K562 (cell line): Measurements from ENCODE around the gene MGAT5. TPM values are rescaled to one million over a fixed set of nuclear protein-coding genes. Genes with fewer than 3 reads are reported as not detected.

Experiments used
- ATAC-seq: fragments of 200-7000 bp; cut with Tn5 transposase; 3 replicates; pipeline ENCODE4 v1.9.1; 2020; ENCODE audit warnings: moderate library complexity
- BruUV-seq: library from RNA; stranded (reverse); fragments of 400-500 nt; replicated peaks from 2 replicates; lab custom pipeline; 2021; lab: Mats Ljungman, UMichigan
- CTCF ChIA-PET: fragments of 300-600 bp; formaldehyde crosslinking; extraction: SDS; loops from one replicate; lab custom pipeline; 2021; ENCODE audit warnings: low intra/inter-chr PET ratio; lab: Yijun Ruan, JAX
- POLR2A ChIA-PET: fragments of 300-600, 350-650 bp; sonication (Branson Sonifier 250); formaldehyde crosslinking; extraction: SDS; loops from one replicate; lab custom pipeline; 2021; ENCODE audit warnings: antibody characterized with exemption, inconsistent platforms; lab: Yijun Ruan, JAX
- DNase-seq, 4 experiments: peaks; one replicate each; pipeline versions ENCODE4 v3.0.0 to v3.0.0-alpha.2; 2011 to 2018; ENCODE audit warnings: low spot score in 3 of 4, mixed read lengths in 3 of 4; ENCODE audit errors: extremely low read depth in 1 of 4
- FAIRE-seq: peaks from 2 replicates; lab custom pipeline; 2011; peaks lifted over from hg19 to GRCh38; lab: Jason Lieb, UNC
- H2AFZ ChIP-seq: 2 replicates; pipeline ENCODE4 v1.6.0; 2011; ENCODE audit warnings: low read depth, low read length, control low read depth, inconsistent platforms
- H3K27ac ChIP-seq: fragments of 200-600 bp; 3 replicates; pipeline ENCODE4 v1.8.0; 2011; ENCODE audit warnings: low read depth, mild to moderate bottlenecking, control low read depth, inconsistent platforms, low read length, moderate library complexity, mixed read lengths; ENCODE audit errors: extremely low read depth
- H3K27me3 ChIP-seq, 2 experiments: fragments of 300-600 bp in 1 of 2; 2 replicates in 1 of 2; 3 replicates in 1 of 2; pipeline versions ENCODE4 v1.6.0 to v1.8.0; 2011; ENCODE audit warnings: inconsistent platforms in 2 of 2, low read length in 2 of 2, mild to moderate bottlenecking in 1 of 2, mixed read lengths in 1 of 2, moderate library complexity in 1 of 2; ENCODE audit not compliant: control insufficient read depth in 2 of 2, insufficient read depth in 2 of 2
- H3K36me3 ChIP-seq: fragments of 300-600 bp; 3 replicates; pipeline ENCODE4 v1.8.0; 2011; ENCODE audit warnings: mild to moderate bottlenecking, low read length, inconsistent platforms; ENCODE audit not compliant: control insufficient read depth, insufficient read depth
- H3K4me1 ChIP-seq, 2 experiments: fragments of 200-600 bp in 1 of 2; replicated peaks in 1 of 2; 2 replicates in 1 of 2; 3 replicates in 1 of 2; pipeline versions ENCODE4 v1.5.1 to v1.8.0; 2011; ENCODE audit warnings: inconsistent platforms in 2 of 2, low read length in 2 of 2, mild to moderate bottlenecking in 1 of 2, mixed read lengths in 1 of 2, moderate library complexity in 1 of 2; ENCODE audit not compliant: control insufficient read depth in 2 of 2, insufficient read depth in 2 of 2
- H3K4me2 ChIP-seq: 2 replicates; pipeline ENCODE4 v1.6.1; 2011; ENCODE audit warnings: low read length, control low read depth, inconsistent platforms, mixed read lengths; ENCODE audit not compliant: insufficient read depth
- H3K4me3 ChIP-seq: fragments of 200-600 bp; sonication (generic), shearing (Covaris generic); 2 replicates; pipeline ENCODE4 v1.5.1; 2016; ENCODE audit warnings: control low read depth, inconsistent platforms
- H3K79me2 ChIP-seq: fragments of 200-600 bp; 3 replicates; pipeline ENCODE4 v1.8.0; 2011; ENCODE audit warnings: low read length, inconsistent platforms; ENCODE audit not compliant: control insufficient read depth, insufficient read depth
- H3K9ac ChIP-seq, 2 experiments: 2 replicates each; pipeline versions ENCODE4 v1.6.0 to v1.6.1; 2011; ENCODE audit warnings: low read depth in 2 of 2, low read length in 2 of 2, control low read depth in 1 of 2, inconsistent platforms in 1 of 2, mild to moderate bottlenecking in 1 of 2, mixed read lengths in 1 of 2; ENCODE audit not compliant: insufficient read depth in 1 of 2
- H3K9me1 ChIP-seq: one replicate; pipeline ENCODE4 v1.6.0; 2011; ENCODE audit warnings: inconsistent platforms, mild to moderate bottlenecking, low read length, moderate library complexity; ENCODE audit not compliant: control insufficient read depth, insufficient read depth
- H3K9me3 ChIP-seq: replicated peaks from 2 replicates; pipeline ENCODE4 v1.5.1; 2011; ENCODE audit warnings: low read depth, low read length, inconsistent platforms; ENCODE audit not compliant: control insufficient read depth, insufficient read depth
- H4K20me1 ChIP-seq: replicated peaks from 2 replicates; pipeline ENCODE4 v1.6.1; 2011; ENCODE audit warnings: low read length, inconsistent platforms, mixed read lengths; ENCODE audit not compliant: control insufficient read depth, insufficient read depth
- CBFA2T2 ChIP-seq: fragments of 450-650 bp; conservative IDR thresholded peaks from 2 replicates; pipeline ENCODE4 v1.6.1; 2017; ENCODE audit warnings: mild to moderate bottlenecking
- CREM ChIP-seq: IDR thresholded peaks from 2 replicates; pipeline ENCODE4 v1.6.1; 2014; ENCODE audit warnings: antibody characterized with exemption, low read depth
- EHMT2 ChIP-seq: fragments of 450-650 bp; IDR thresholded peaks from 2 replicates; pipeline ENCODE4 v1.6.1; 2018; ENCODE audit warnings: antibody characterized with exemption
- ETS1 ChIP-seq: conservative IDR thresholded peaks from 2 replicates; pipeline ENCODE4 v1.6.1; 2011; ENCODE audit warnings: low read depth, mild to moderate bottlenecking, low read length; ENCODE audit not compliant: control insufficient read depth
- SMAD2 ChIP-seq: fragments of 150-350 bp; IDR thresholded peaks from 2 replicates; pipeline ENCODE4 v1.6.1; 2014; ENCODE audit warnings: low read depth, mild to moderate bottlenecking, low read length
- TOE1 ChIP-seq, 2 experiments: fragments of 450-650 bp in 1 of 2; sonication (generic) in 1 of 2; formaldehyde crosslinking in 1 of 2; IDR thresholded peaks; 2 replicates each; pipeline versions ENCODE4 v1.7.1 to v1.8.0; 2016 to 2022; ENCODE audit warnings: borderline replicate concordance in 2 of 2, mild to moderate bottlenecking in 2 of 2, antibody characterized with exemption in 1 of 2, inconsistent platforms in 1 of 2, low read depth in 1 of 2, missing genetic modification reagents in 1 of 2, moderate library complexity in 1 of 2
- ZBTB17 ChIP-seq: fragments of 450-650 bp; formaldehyde crosslinking; IDR thresholded peaks from 2 replicates; pipeline ENCODE4 v1.4.0; 2020; ENCODE audit warnings: mild to moderate bottlenecking
- ZMIZ1 ChIP-seq, 2 experiments: fragments of 150-350 bp in 1 of 2; IDR thresholded peaks; 2 replicates each; pipeline ENCODE4 v1.6.1; 2012 to 2016; ENCODE audit warnings: low read depth in 2 of 2, low read length in 2 of 2, mild to moderate bottlenecking in 1 of 2, moderate library complexity in 1 of 2
- ZNF282 ChIP-seq: sonication (generic); formaldehyde crosslinking; IDR thresholded peaks from 2 replicates; pipeline ENCODE4 v1.8.1; 2023; ENCODE audit warnings: missing genetic modification reagents
- ZNF699 ChIP-seq: fragments of 250-450 bp; sonication (Bioruptor Pico); IDR thresholded peaks from 2 replicates; pipeline ENCODE4 v1.8.0; 2021; ENCODE audit warnings: mild to moderate bottlenecking, moderate library complexity; ENCODE audit not compliant: insufficient replicate concordance
- WGBS: fragments of 100-300 bp; shearing (Covaris generic); methylation state at CpG from one replicate; pipeline ENCODE4 v1.1.6; 2016; ENCODE audit warnings: low coverage, mixed read lengths; ENCODE audit not compliant: insufficient coverage; ENCODE audit errors: missing lambda C conversion rate; 5-methylcytosine and 5-hydroxymethylcytosine counted together
- in situ Hi-C: fragments of 300-500 bp; cut with MboI; formaldehyde crosslinking; loops from 4 replicates; pipeline ENCODE4 v1.15.0; 2018; ENCODE audit warnings: inconsistent platforms, mixed read lengths
- intact Hi-C: fragments of 100-400 bp; cut with micrococcal nuclease; formaldehyde crosslinking; loops from 2 replicates; pipeline ENCODE4 v1.14.2; 2022
- polyA plus RNA-seq, 8 experiments: library from polyadenylated mRNA; depleted of rRNA in 4 of 8; stranded (reverse) in 5 of 8; unstranded in 3 of 8; fragments of >200 nt; fragmentation: Nextera tagmentation in 2 of 8; fragmentation: Illumina TruSeq in 1 of 8; extraction: Ambion mirVana in 2 of 8; extraction: Trizol in 1 of 8; gene quantifications; 2 replicates each; pipeline versions ENCODE4 v1.2.1 to v1.2.3, GENCODE V29; 2011 to 2014; ENCODE audit warnings: inconsistent platforms in 1 of 8, missing spikeins in 1 of 8
- total RNA-seq, 7 experiments: library from RNA; depleted of rRNA in 6 of 7; stranded (reverse); fragments of >200 nt in 6 of 7; fragmentation: Illumina TruSeq in 2 of 7; extraction: Trizol in 2 of 7; gene quantifications; 2 replicates each; pipeline versions ENCODE4 v1.2.1 to v1.2.3, GENCODE V29; 2011 to 2021; ENCODE audit warnings: low replicate concordance in 1 of 7
- TF ChIP-seq, protein P1 (sequence below): fragments of 250-450 bp; sonication (Bioruptor Pico); IDR thresholded peaks from 2 replicates; pipeline ENCODE4 v1.5.0; 2021; ENCODE audit warnings: mild to moderate bottlenecking, moderate library complexity
- TF ChIP-seq, protein P2 (sequence below): fragments of 450-650 bp; IDR thresholded peaks from 2 replicates; pipeline ENCODE4 v1.6.1; 2016; ENCODE audit warnings: mild to moderate bottlenecking

MGAT5 gene
- total and polyA plus RNA-seq, 9 of the 15 experiments (the other 6 are each of a cell fraction or from before 2014, with no cell fraction given): 1.6 to 18.6 (median 11.1) TPM

DNA sequence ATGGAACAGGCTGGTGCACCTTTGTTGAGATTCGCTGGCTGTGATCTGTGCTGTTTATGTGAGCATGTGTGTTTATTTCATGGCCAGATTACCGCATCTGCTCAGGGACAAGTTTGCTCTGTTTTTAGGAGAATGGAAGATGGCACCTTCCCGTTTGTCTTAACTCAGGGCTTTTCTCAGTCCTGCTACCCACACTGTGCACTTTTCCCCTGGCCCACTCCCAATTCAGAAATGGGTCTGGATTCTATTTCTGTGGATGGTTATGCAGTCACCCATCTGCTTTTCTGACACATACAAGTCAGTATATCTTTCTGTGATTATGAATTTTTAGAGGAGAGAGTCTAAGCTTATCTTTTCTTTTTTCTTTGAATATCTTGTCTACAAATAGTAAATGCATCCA, 15.4 kb downstream of the MGAT5 start:
- H2AFZ ChIP-seq: no peak overlapping the region
- in situ Hi-C loops: no loop called here
- no peaks in the 10 kb centered on the region for H3K4me1 ChIP-seq
- no peaks in the 10 kb centered on the region for H4K20me1 ChIP-seq
- DNase-seq (no peak), ATAC-seq (no peak), FAIRE-seq (no peak)
- no peaks in the 10 kb centered on the region for H3K9me1 ChIP-seq
- H3K4me2 ChIP-seq: no peak overlapping the region
- H3K27ac ChIP-seq: no peak overlapping the region
- no peaks in the 10 kb centered on the region for H3K27me3 ChIP-seq
- no peaks in the 10 kb centered on the region for H3K79me2 ChIP-seq
- no peaks in the 10 kb centered on the region; the same call in 2 of the 3 replicates for H3K36me3 ChIP-seq
- H3K9me3 ChIP-seq: no peaks in the 10 kb centered on the region
- WGBS: 48% methylated on average over 3 of the region's 3 CpGs
- ChIA-PET CTCF (no interaction called here), POLR2A (no interaction called here)
- no TSS peak for BruUV-seq
- H3K9ac ChIP-seq: no peak overlapping the region
- H3K4me3 ChIP-seq: no peak overlapping the region
- intact Hi-C loops: no loop called here
- TF ChIP-seq ETS1 (no peak), TOE1 (IDR thresholded peaks at IDR 0.05; ENCODE audit: borderline replicate concordance) (no peak), TOE1 (CRISPR knock-in tag; IDR thresholded peaks at IDR 0.05; ENCODE audit: borderline replicate concordance, low read depth) (no peak), CREM (no peak), ZMIZ1 (IDR thresholded peaks at IDR 0.05; ENCODE audit: low read depth in 2 of 2, low read length in 2 of 2) (no peak), ZNF699 (CRISPR knock-in tag) (no peak), ZBTB17 (CRISPR knock-in tag) (no peak), SMAD2 (no peak), EHMT2 (no peak), CBFA2T2 (no peak), ZNF282 (CRISPR knock-in tag) (no peak)
- TF ChIP-seq, protein P1, sequence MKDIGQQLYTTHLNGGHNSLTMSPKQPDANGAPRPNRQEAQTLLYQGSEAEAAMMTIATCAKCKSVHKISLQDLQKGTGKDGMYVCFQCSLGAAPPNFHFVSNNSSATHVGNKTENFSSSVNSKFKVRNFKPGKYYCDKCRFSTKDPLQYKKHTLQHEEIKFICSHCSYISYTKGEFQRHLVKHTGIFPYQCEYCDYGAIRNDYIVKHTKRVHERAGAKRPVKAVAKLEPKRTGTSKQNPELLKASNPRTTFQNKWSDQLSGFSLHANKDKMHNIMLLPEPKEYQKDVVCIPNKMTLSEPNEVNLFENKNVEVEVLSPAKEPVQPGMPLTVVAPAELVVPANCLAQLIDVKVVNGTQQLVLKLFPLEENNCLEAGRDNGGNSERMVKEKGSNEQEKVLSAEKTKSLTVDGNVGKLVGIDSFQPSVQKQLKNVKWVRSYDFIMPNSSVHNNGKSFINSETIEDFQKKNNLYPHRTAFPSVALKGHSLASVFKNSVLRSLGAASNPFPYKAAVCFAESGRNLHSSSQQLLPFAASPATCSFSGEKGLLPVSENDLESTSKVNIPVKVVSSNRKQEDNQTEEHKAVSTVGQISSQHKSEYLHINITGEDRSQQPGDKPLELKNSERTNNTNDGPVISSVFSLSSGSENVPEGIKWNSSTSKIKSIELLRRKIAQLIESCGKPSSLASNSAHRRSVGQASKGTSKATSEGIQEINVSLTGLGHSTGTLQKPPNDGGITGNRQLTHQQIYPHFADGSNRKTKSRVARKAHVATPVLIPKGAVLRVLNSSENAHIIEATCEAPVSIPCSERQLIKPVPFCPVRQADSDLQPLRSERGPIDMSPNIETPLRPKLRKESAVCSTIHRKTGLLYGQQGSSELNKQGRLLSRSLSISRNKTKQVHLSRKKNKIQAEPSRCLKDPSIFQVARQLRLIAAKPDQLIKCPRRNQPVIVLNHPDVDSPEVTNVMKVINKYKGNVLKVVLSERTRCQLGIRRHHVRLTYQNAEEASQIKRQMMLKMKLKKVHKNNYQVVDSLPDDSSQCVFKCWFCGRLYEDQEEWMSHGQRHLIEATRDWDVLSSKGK (CRISPR knock-in tag): no peak
- TF ChIP-seq, protein P2, sequence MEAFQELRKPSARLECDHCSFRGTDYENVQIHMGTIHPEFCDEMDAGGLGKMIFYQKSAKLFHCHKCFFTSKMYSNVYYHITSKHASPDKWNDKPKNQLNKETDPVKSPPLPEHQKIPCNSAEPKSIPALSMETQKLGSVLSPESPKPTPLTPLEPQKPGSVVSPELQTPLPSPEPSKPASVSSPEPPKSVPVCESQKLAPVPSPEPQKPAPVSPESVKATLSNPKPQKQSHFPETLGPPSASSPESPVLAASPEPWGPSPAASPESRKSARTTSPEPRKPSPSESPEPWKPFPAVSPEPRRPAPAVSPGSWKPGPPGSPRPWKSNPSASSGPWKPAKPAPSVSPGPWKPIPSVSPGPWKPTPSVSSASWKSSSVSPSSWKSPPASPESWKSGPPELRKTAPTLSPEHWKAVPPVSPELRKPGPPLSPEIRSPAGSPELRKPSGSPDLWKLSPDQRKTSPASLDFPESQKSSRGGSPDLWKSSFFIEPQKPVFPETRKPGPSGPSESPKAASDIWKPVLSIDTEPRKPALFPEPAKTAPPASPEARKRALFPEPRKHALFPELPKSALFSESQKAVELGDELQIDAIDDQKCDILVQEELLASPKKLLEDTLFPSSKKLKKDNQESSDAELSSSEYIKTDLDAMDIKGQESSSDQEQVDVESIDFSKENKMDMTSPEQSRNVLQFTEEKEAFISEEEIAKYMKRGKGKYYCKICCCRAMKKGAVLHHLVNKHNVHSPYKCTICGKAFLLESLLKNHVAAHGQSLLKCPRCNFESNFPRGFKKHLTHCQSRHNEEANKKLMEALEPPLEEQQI: no peak
